Ovary (tissue), 9 donors: ENCODE data around the gene BRMS1. TPM values are rescaled to one million over a fixed set of nuclear protein-coding genes. Genes with fewer than 3 reads are reported as not detected.

Source experiments
- DNase-seq, 5 donors: peaks; one replicate each; pipeline ENCODE4 v3.0.0-alpha.2; 2019 to 2020
- H3K27ac ChIP-seq, 2 donors: fragments of 200-600 bp; one replicate each; pipeline versions ENCODE4 v1.5.1 to v1.8.0; 2019 to 2022
- H3K27me3 ChIP-seq: fragments of 200-600 bp; one replicate; pipeline ENCODE4 v1.8.0; 2022
- H3K36me3 ChIP-seq: fragments of 200-600 bp; sonication (generic); one replicate; pipeline ENCODE4 v1.5.1; 2019
- H3K4me1 ChIP-seq: one replicate; pipeline ENCODE4 v1.8.1; 2013; ENCODE audit warnings: mild to moderate bottlenecking, moderate library complexity; ENCODE audit not compliant: insufficient read depth
- H3K4me3 ChIP-seq: fragments of 200-600 bp; sonication (generic); one replicate; pipeline ENCODE4 v1.5.1; 2017
- H3K9me3 ChIP-seq, 2 donors: fragments of 200-600 bp in 1 of 2; sonication (generic) in 1 of 2; one replicate each; pipeline versions ENCODE4 v1.5.1 to v1.8.1; 2013 to 2019; ENCODE audit warnings: mild to moderate bottlenecking in 1 of 2, moderate library complexity in 1 of 2
- CTCF ChIP-seq, 3 donors: fragments of 450-650 bp in 2 of 3; fragments of 200-600 bp in 1 of 3; IDR thresholded peaks; one replicate each; pipeline versions ENCODE4 v1.5.1 to v1.8.0; 2016 to 2022; ENCODE audit warnings: antibody characterized with exemption in 3 of 3, mild to moderate bottlenecking in 1 of 3
- EP300 ChIP-seq: sonication (generic); formaldehyde crosslinking; IDR thresholded peaks from one replicate; pipeline ENCODE4 v1.6.1; 2017; ENCODE audit warnings: antibody characterized with exemption
- POLR2A ChIP-seq: fragments of 450-650 bp; IDR thresholded peaks from one replicate; pipeline ENCODE4 v1.6.1; 2017; ENCODE audit warnings: antibody characterized with exemption, mild to moderate bottlenecking, moderate library complexity
- WGBS, 3 donors: extraction: QIAGEN DNeasy Blood & Tissue Kit in 1 of 3; methylation state at CpG; one replicate each; pipeline versions ENCODE4 v1.1.5 to v1.1.7; 2013 to 2017; 5-methylcytosine and 5-hydroxymethylcytosine counted together
- intact Hi-C, 4 donors: fragments of 100-400 bp; cut with DNase I; formaldehyde crosslinking; loops; one replicate each; pipeline versions ENCODE4 v1.11.0 to v1.15.1; 2022 to 2023
- polyA plus RNA-seq, 2 donors: library from polyadenylated mRNA; stranded (reverse); fragments of 200-250 nt in 1 of 2; fragments of 350-450 nt in 1 of 2; fragmentation: Illumina TruSeq in 1 of 2; extraction: RNeasy Lipid Tissue Mini Kit (QIAGEN cat#74804) in 1 of 2; gene quantifications; one replicate each; pipeline ENCODE4 v1.2.3, GENCODE V29; 2013 to 2014
- total RNA-seq, 7 donors: library from RNA; depleted of rRNA in 2 of 7; stranded (reverse); fragments of >200 nt in 2 of 7; fragmentation: NEBNext Ultra II Directional in 3 of 7; extraction: Animal tissue kit (Norgen Biotek cat#: 25700) in 3 of 7; gene quantifications; one replicate each; pipeline versions ENCODE4 v1.1.0 to v1.2.4, GENCODE V29; 2016 to 2023
- donor health status: DM: no; HTN: no; CAD: no; lungs with moderate emphysema.
- donor health status: DM: no; HTN: no; CAD: no.
- donor health status: Bipolar disorder and iron deficiency.
- donor health status: DM: yes; HTN: yes; CAD: no.
- donor health status: DM: no; HTN: no; CAD: no.
- donor health status: DM: yes; HTN: yes; CAD: no.

BRMS1 gene
- total and polyA plus RNA-seq, 9 donors = 17.5 to 32.2 (median 23.4) TPM

- no peak overlapping the region for H3K4me3 ChIP-seq
- no peaks in the 10 kb centered on the region for H3K27me3 ChIP-seq
- DNase-seq = peak in 1 of 5 donors; percentile 24
- H3K27ac ChIP-seq = no peak overlapping the region
- peaks cover 11% of the 10 kb centered on the region for H3K4me1 ChIP-seq
- no peaks in the 10 kb centered on the region for H3K9me3 ChIP-seq
- intact Hi-C loops = no loop called here
- no peaks in the 10 kb centered on the region for H3K36me3 ChIP-seq
- 25 to 40% (median 35%) methylated on average over 17 of the region's 17 CpGs for WGBS, 3 donors
- TF ChIP-seq POLR2A (no peak), EP300 (no peak), CTCF (IDR thresholded peaks at IDR 0.05) (no peak)
Observed at GRCh38 chr11:66292543-66293332, 52.2 kb downstream of the BRMS1 start.

- Histone ChIP-seq H3K36me3 (no peaks in the 10 kb centered on the region), H3K4me3 (peak within 1 kb of the TSS; percentile 16), H3K9me3 (no peaks in the 10 kb centered on the region), H3K4me1 (peaks cover 13% of the 10 kb centered on the region), H3K27ac (no peak within 1 kb of the TSS), H3K27me3 (no peaks in the 10 kb centered on the region)
- TF ChIP-seq POLR2A (no peak), EP300 (no peak)
- peak in 1 of 5 donors; percentile 35 for DNase-seq
- WGBS, 3 donors = 1 to 2% (median 1%) methylated on average over 73 to 94 of the region's 95 CpGs
- intact Hi-C loops = no loop called here
Observed at GRCh38 chr11:66291706-66292542, 53.0 kb downstream of the BRMS1 start, which contains the start of gene TMEM151A. Gene TMEM151A (plus strand): TSS chr11:66291894. CDS start chr11:66292014, 120 bp downstream.

- Histone ChIP-seq H3K9me3 (no peaks in the 10 kb centered on the region), H3K4me1 (peaks cover 13% of the 10 kb centered on the region), H3K27ac (no peak overlapping the region), H3K4me3 (no peak overlapping the region), H3K27me3 (no peaks in the 10 kb centered on the region), H3K36me3 (no peaks in the 10 kb centered on the region)
- TF ChIP-seq EP300 (no peak), CTCF (IDR thresholded peaks at IDR 0.05) (no peak), POLR2A (no peak)
- peak in 1 of 5 donors; percentile 26 for DNase-seq
- 7 to 12% (median 11%) methylated on average over 16 of the region's 16 CpGs for WGBS, 3 donors
- intact Hi-C loops = no loop called here
Observed at GRCh38 chr11:66291303-66291705, 53.6 kb downstream of the BRMS1 start.

GRCh38 chr11:66290330-66290621 lies 54.6 kb downstream of the BRMS1 start:
- no peaks in the 10 kb centered on the region for H3K36me3 ChIP-seq
- DNase-seq = peak in 2 of 5 donors; percentile 22 to 59
- H3K4me1 ChIP-seq = peaks cover 13% of the 10 kb centered on the region
- 64 to 75% (median 70%) methylated on average over 2 of the region's 2 CpGs for WGBS, 3 donors
- no peak overlapping the region for H3K27ac ChIP-seq
- H3K4me3 ChIP-seq = no peak overlapping the region
- H3K9me3 ChIP-seq = no peaks in the 10 kb centered on the region
- H3K27me3 ChIP-seq = no peaks in the 10 kb centered on the region
- no peak for TF ChIP-seq CTCF (IDR thresholded peaks at IDR 0.05)
- no peak for TF ChIP-seq POLR2A
- TF ChIP-seq EP300 = no peak
- intact Hi-C loops = no loop called here
